Measurements from ENCODE around the gene KRTAP3-3. TPM values are rescaled to one million over a fixed set of nuclear protein-coding genes. Genes with fewer than 3 reads are reported as not detected.

The KRTAP3-3 gene
- polyA plus RNA-seq, 1 donor from 2014 or later, result not detected

DNA sequence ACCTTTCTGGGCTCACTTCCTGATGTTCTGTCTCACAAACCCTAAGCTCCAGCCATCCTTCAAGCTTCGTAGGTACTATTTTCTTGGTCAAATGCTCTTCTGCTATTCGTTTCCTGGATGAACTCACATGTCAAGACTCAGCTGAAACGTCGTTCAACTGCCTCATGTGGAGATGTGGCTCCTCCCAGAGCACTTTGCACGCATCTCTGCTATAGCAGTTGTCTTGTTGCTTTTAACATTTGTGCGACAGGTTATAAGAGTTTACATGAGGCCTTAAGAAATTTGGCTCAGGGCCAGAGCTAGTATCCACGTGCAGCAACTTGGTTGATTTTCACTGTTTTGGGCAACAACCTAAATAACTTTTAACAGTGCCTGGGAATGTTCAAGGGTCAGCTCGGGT is 7.0 kb downstream of the KRTAP3-3 start:
- peaks cover 0 to 2% (median 0%) of the 10 kb centered on the region in 3 donors for H3K4me1 Mint-ChIP-seq
- peak overlapping the region in 1 of 3 donors; percentile 26 for H3K27ac Mint-ChIP-seq
- peaks cover 11% of the 10 kb centered on the region for H3K27me3 Mint-ChIP-seq
- no peak overlapping the region for H3K4me3 Mint-ChIP-seq
- peaks cover 0 to 3% (median 0%) of the 10 kb centered on the region in 3 donors for H3K9me3 Mint-ChIP-seq
- no peaks in the 10 kb centered on the region for H3K36me3 Mint-ChIP-seq

DNA sequence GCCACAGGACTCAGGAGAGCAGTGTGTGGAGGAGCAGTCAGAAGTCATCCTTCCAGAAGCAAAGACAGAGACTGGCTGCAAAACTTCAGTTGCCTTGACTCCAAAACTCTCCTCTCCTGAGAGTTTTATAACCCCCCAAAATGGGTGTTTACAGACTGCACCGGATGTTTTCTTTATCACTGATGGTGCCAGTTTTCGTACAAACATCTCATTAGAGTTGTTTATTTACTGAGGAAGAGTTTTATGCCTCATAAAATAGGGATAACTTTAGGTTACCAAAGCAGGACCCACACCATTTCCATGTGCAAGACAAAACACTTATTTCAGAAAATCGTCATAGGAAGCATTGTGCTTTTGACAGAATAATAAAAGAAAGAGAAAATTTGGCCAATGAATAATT is 9.7 kb downstream of the KRTAP3-3 start, which contains the start of gene KRT40:
Gene KRT40, minus strand, starts transcription at position 101 of the 400 bp plus-strand sequence. Its CDS starts 53 bp downstream, at position 48.
- peaks cover 0 to 2% (median 0%) of the 10 kb centered on the region in 3 donors for H3K4me1 Mint-ChIP-seq
- no peak within 1 kb of the TSS for H3K4me3 Mint-ChIP-seq
- H3K27ac Mint-ChIP-seq, result no peak within 1 kb of the TSS
- H3K9me3 Mint-ChIP-seq, result no peaks in the 10 kb centered on the region
- peaks cover 11% of the 10 kb centered on the region for H3K27me3 Mint-ChIP-seq
- no peaks in the 10 kb centered on the region for H3K36me3 Mint-ChIP-seq

DNA sequence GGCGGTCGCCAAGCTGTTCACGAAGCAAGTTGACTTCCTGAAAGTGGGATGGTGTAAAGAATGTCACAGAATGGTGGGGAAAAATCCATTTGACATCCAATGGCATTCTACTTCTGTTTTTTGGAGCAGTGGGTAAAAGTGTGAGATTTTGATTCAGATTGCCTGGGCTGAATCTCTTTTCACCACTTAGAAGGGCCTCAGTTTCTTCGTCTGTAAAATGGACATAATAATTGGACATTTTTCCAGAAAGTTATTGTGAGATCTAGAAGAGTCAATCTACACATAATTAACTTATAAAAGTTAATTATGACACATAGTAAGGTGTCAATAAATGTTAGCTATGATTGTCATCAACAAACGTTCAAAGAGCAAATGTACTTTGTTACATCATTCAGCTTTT is 12.8 kb downstream of the KRTAP3-3 start:
- no peak overlapping the region for H3K27ac Mint-ChIP-seq
- no peaks in the 10 kb centered on the region for H3K9me3 Mint-ChIP-seq
- peaks cover 15% of the 10 kb centered on the region for H3K27me3 Mint-ChIP-seq
- no peak overlapping the region for H3K4me3 Mint-ChIP-seq
- no peaks in the 10 kb centered on the region for H3K4me1 Mint-ChIP-seq
- no peaks in the 10 kb centered on the region for H3K36me3 Mint-ChIP-seq

GRCh38 chr17:40980596-40980995 is 13.4 kb downstream of the KRTAP3-3 start:
- Mint-ChIP-seq H3K4me3 (no peak overlapping the region), H3K27me3 (peaks cover 15% of the 10 kb centered on the region), H3K4me1 (no peaks in the 10 kb centered on the region), H3K36me3 (no peaks in the 10 kb centered on the region), H3K9me3 (no peaks in the 10 kb centered on the region), H3K27ac (no peak overlapping the region)

GRCh38 chr17:40980117-40980516 is 13.8 kb downstream of the KRTAP3-3 start:
- Mint-ChIP-seq H3K4me3 (no peak overlapping the region), H3K27me3 (peaks cover 15% of the 10 kb centered on the region)

DNA sequence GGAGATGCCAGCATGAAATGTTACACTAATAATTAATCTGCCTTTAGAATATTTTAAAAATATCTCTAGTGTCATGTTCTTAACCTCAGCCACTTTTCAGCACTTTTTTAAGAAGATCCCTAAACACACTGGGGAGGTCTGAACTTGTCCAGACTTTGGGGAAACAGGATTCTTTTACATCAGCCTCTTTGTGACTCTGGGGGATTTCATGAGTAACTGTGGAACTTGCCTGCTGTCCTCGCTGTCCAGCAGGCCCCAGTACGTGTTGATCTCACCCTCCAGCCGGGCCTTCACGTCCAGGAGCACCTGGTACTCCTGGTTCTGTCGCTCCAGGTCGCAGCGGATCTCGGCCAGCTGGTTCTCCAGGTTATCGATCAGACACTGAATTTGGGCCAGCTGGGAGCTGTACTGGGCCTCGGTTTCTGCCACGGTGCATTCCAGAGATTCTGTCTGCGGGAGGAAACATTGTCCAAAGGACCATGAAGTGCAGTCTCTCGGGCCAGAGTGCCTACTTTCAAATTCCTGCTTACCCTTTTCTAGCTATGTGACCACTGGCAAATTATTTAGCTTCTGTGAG is 15.3 kb downstream of the KRTAP3-3 start:
- Mint-ChIP-seq H3K4me3 (no peak overlapping the region), H3K36me3 (no peaks in the 10 kb centered on the region), H3K9me3 (no peaks in the 10 kb centered on the region), H3K27ac (no peak overlapping the region), H3K27me3 (peaks cover 10% of the 10 kb centered on the region), H3K4me1 (no peaks in the 10 kb centered on the region)

More at GRCh38 chr17:40980117-40980516, 13.8 kb downstream of the KRTAP3-3 start:
- no peaks in the 10 kb centered on the region for H3K4me1 Mint-ChIP-seq
- H3K9me3 Mint-ChIP-seq, result no peaks in the 10 kb centered on the region
- no peaks in the 10 kb centered on the region for H3K36me3 Mint-ChIP-seq
- no peak overlapping the region for H3K27ac Mint-ChIP-seq

- no peak overlapping the region for H3K4me3 Mint-ChIP-seq
- H3K27ac Mint-ChIP-seq, result no peak overlapping the region
- H3K36me3 Mint-ChIP-seq, result no peaks in the 10 kb centered on the region
- no peaks in the 10 kb centered on the region for H3K4me1 Mint-ChIP-seq
- H3K27me3 Mint-ChIP-seq, result peaks cover 8% of the 10 kb centered on the region
- H3K9me3 Mint-ChIP-seq, result no peaks in the 10 kb centered on the region
These were observed 18.4 kb downstream of the KRTAP3-3 start for GRCh38 chr17:40975516-40975915.

- H3K9me3 Mint-ChIP-seq, result no peaks in the 10 kb centered on the region
- H3K27ac Mint-ChIP-seq, result no peak overlapping the region
- H3K4me1 Mint-ChIP-seq, result no peaks in the 10 kb centered on the region
- peaks cover 9% of the 10 kb centered on the region for H3K27me3 Mint-ChIP-seq
- H3K36me3 Mint-ChIP-seq, result no peaks in the 10 kb centered on the region
- no peak overlapping the region for H3K4me3 Mint-ChIP-seq
These were observed 19.6 kb downstream of the KRTAP3-3 start for GRCh38 chr17:40974366-40974765.

DNA sequence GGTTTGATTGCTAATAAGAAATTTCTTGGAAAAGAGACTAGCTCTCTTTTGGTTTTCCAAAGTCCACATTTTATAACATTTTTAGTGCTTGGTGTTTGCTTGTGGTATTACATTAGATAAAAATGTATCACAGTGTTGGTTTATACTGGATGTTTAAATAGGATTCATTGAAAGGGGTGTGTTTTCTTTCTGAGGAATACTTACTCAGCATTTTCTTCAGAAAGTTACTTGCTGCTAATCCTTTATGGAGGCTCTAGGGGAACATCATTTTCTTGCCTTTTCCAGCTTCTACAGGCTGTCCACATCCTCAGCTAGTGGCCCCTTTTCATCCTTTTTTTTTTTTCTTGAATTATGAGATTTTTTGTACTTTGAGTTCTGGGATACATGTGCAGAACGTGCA is 26.4 kb downstream of the KRTAP3-3 start:
- H3K36me3 Mint-ChIP-seq, result no peaks in the 10 kb centered on the region
- peaks cover 0 to 5% (median 0%) of the 10 kb centered on the region in 3 donors for H3K4me1 Mint-ChIP-seq
- peaks cover 0 to 2% (median 0%) of the 10 kb centered on the region in 3 donors for H3K9me3 Mint-ChIP-seq
- H3K27me3 Mint-ChIP-seq, result peaks cover 6% of the 10 kb centered on the region
- no peak overlapping the region for H3K27ac Mint-ChIP-seq
- no peak overlapping the region for H3K4me3 Mint-ChIP-seq

- Mint-ChIP-seq H3K9me3 (peaks cover 0 to 2% (median 0%) of the 10 kb centered on the region in 3 donors), H3K36me3 (no peaks in the 10 kb centered on the region), H3K27ac (no peak within 1 kb of the TSS), H3K4me1 (peaks cover 0 to 5% (median 0%) of the 10 kb centered on the region in 3 donors), H3K4me3 (no peak within 1 kb of the TSS), H3K27me3 (peaks cover 6% of the 10 kb centered on the region)
These were observed 27.1 kb downstream of the KRTAP3-3 start, which contains the start of gene KRT39 for GRCh38 chr17:40966848-40967247. Gene KRT39, minus strand, starts transcription at chr17:40966948. Its CDS starts 92 bp downstream, at chr17:40966856.

- peaks cover 3% of the 10 kb centered on the region for H3K27me3 Mint-ChIP-seq
- peaks cover 0 to 5% (median 0%) of the 10 kb centered on the region in 3 donors for H3K4me1 Mint-ChIP-seq
- peaks cover 0 to 2% (median 0%) of the 10 kb centered on the region in 3 donors for H3K9me3 Mint-ChIP-seq
- no peak overlapping the region for H3K4me3 Mint-ChIP-seq
- H3K27ac Mint-ChIP-seq, result no peak overlapping the region
- no peaks in the 10 kb centered on the region for H3K36me3 Mint-ChIP-seq
These were observed 30.1 kb downstream of the KRTAP3-3 start for GRCh38 chr17:40963838-40964237.

- H3K4me1 Mint-ChIP-seq, result peaks cover 0 to 5% (median 0%) of the 10 kb centered on the region in 3 donors
- H3K27me3 Mint-ChIP-seq, result peaks cover 3% of the 10 kb centered on the region
- H3K27ac Mint-ChIP-seq, result no peak overlapping the region
- H3K9me3 Mint-ChIP-seq, result peaks cover 0 to 2% (median 0%) of the 10 kb centered on the region in 3 donors
- no peaks in the 10 kb centered on the region for H3K36me3 Mint-ChIP-seq
- no peak overlapping the region for H3K4me3 Mint-ChIP-seq
These were observed 31.9 kb downstream of the KRTAP3-3 start for GRCh38 chr17:40962059-40962561.

- H3K27ac Mint-ChIP-seq, result no peak overlapping the region
- peaks cover 0 to 2% (median 0%) of the 10 kb centered on the region in 3 donors for H3K9me3 Mint-ChIP-seq
- H3K4me1 Mint-ChIP-seq, result peaks cover 0 to 5% (median 0%) of the 10 kb centered on the region in 3 donors
- H3K36me3 Mint-ChIP-seq, result no peaks in the 10 kb centered on the region
- no peak overlapping the region for H3K4me3 Mint-ChIP-seq
- peaks cover 3% of the 10 kb centered on the region for H3K27me3 Mint-ChIP-seq
These were observed 32.4 kb downstream of the KRTAP3-3 start for GRCh38 chr17:40961591-40961990.

- Mint-ChIP-seq H3K36me3 (no peaks in the 10 kb centered on the region), H3K4me1 (peaks cover 0 to 5% (median 0%) of the 10 kb centered on the region in 3 donors), H3K9me3 (no peaks in the 10 kb centered on the region), H3K27me3 (no peaks in the 10 kb centered on the region), H3K27ac (peak overlapping the region in 1 of 3 donors; percentile 51), H3K4me3 (no peak overlapping the region)
These were observed 33.8 kb downstream of the KRTAP3-3 start for GRCh38 chr17:40960144-40960543.

- no peaks in the 10 kb centered on the region for H3K36me3 Mint-ChIP-seq
- no peak overlapping the region for H3K27ac Mint-ChIP-seq
- no peaks in the 10 kb centered on the region for H3K4me1 Mint-ChIP-seq
- H3K9me3 Mint-ChIP-seq, result no peaks in the 10 kb centered on the region
- H3K4me3 Mint-ChIP-seq, result no peak overlapping the region
- no peaks in the 10 kb centered on the region for H3K27me3 Mint-ChIP-seq
These were observed 35.6 kb downstream of the KRTAP3-3 start for GRCh38 chr17:40958086-40958953.
